HCT116 (cell line): ENCODE data around the gene IL18. TPM values are rescaled to one million over a fixed set of nuclear protein-coding genes. Genes with fewer than 3 reads are reported as not detected.

Experiments used
- ATAC-seq: fragments of 200-7000 bp; cut with Tn5 transposase; 2 replicates; pipeline ENCODE4 v1.9.1; 2020; ENCODE audit warnings: mild to moderate bottlenecking, moderate library complexity
- BruUV-seq: library from RNA; stranded (reverse); fragments of 400-500 nt; replicated peaks from 2 replicates; lab custom pipeline; 2021; lab: Mats Ljungman, UMichigan
- CTCF ChIA-PET: fragments of 300-600 bp; sonication (Branson Sonifier 250); formaldehyde crosslinking; loops from one replicate; lab custom pipeline; 2021; ENCODE audit warnings: antibody characterized with exemption; lab: Charles Lee
- POLR2A ChIA-PET: fragments of 300-600, 350-600 bp; sonication (Branson Sonifier 250); formaldehyde crosslinking; loops from one replicate; lab custom pipeline; 2021; ENCODE audit warnings: antibody characterized with exemption; lab: Charles Lee
- RAD21 ChIA-PET, 2 experiments: fragments of 300-600 bp; sonication (Branson Sonifier 250); formaldehyde crosslinking; loops; one replicate each; lab custom pipeline; 2023; ENCODE audit warnings: low total read pairs in 2 of 2; ENCODE audit not compliant: uncharacterized antibody in 2 of 2, unreplicated experiment in 2 of 2, low non-redundant PET in 1 of 2; lab: Charles Lee
- DNase-seq: peaks from one replicate; pipeline ENCODE4 v3.0.0-alpha.2; 2010; ENCODE audit warnings: low read depth, low spot score
- H2AFZ ChIP-seq: fragments of 200-600 bp; shearing (Covaris generic), sonication (generic); 2 replicates; pipeline ENCODE4 v1.6.1; 2017; ENCODE audit warnings: low read depth, mixed run types, mixed read lengths, antibody characterized with exemption, low read length; ENCODE audit not compliant: poor library complexity, severe bottlenecking
- H3K27ac ChIP-seq: 2 replicates; pipeline ENCODE4 v1.5.1; 2012; ENCODE audit warnings: low read depth, low read length
- H3K27me3 ChIP-seq: fragments of 200-600 bp; sonication (generic); 2 replicates; pipeline ENCODE4 v1.6.1; 2016; ENCODE audit warnings: mixed run types, low read length, mixed read lengths; ENCODE audit not compliant: insufficient read depth
- H3K36me3 ChIP-seq, 2 experiments: fragments of 200-500 bp in 1 of 2; fragments of 200-600 bp in 1 of 2; sonication (Bioruptor generic) in 1 of 2; sonication (generic) in 1 of 2; 2 replicates each; pipeline versions ENCODE4 v1.5.1 to v1.6.1; 2014 to 2016; ENCODE audit warnings: low read length in 2 of 2, inconsistent platforms in 1 of 2, mixed read lengths in 1 of 2, mixed run types in 1 of 2; ENCODE audit not compliant: insufficient read depth in 2 of 2, control insufficient read depth in 1 of 2
- H3K4me1 ChIP-seq, 2 experiments: fragments of 200-600 bp in 1 of 2; sonication (generic) in 1 of 2; 2 replicates each; pipeline versions ENCODE4 v1.5.1 to v1.6.1; 2012 to 2017; ENCODE audit warnings: low read length in 2 of 2, inconsistent platforms in 1 of 2, mild to moderate bottlenecking in 1 of 2, mixed read lengths in 1 of 2, mixed run types in 1 of 2, moderate library complexity in 1 of 2; ENCODE audit not compliant: insufficient read depth in 2 of 2, control insufficient read depth in 1 of 2
- H3K4me2 ChIP-seq: fragments of 200-600 bp; sonication (generic); 2 replicates; pipeline ENCODE4 v1.6.1; 2017; ENCODE audit warnings: mixed run types, low read length, mixed read lengths
- H3K4me3 ChIP-seq, 2 experiments: fragments of 200-600 bp in 1 of 2; sonication (generic) in 1 of 2; replicated peaks in 1 of 2; 2 replicates each; pipeline ENCODE4 v1.5.1; 2011 to 2016; ENCODE audit warnings: low read length in 2 of 2, control low read depth in 1 of 2, low read depth in 1 of 2, mild to moderate bottlenecking in 1 of 2, mixed read lengths in 1 of 2, mixed run types in 1 of 2
- H3K79me2 ChIP-seq: fragments of 200-600 bp; sonication (generic); 2 replicates; pipeline ENCODE4 v1.6.1; 2017; ENCODE audit warnings: mild to moderate bottlenecking, mixed run types, low read length, moderate library complexity, mixed read lengths; ENCODE audit not compliant: insufficient read depth
- H3K9ac ChIP-seq: fragments of 200-600 bp; sonication (generic); 2 replicates; pipeline ENCODE4 v1.6.1; 2016; ENCODE audit warnings: low read length, mixed read lengths
- H3K9me2 ChIP-seq: fragments of 200-600 bp; sonication (generic), shearing (Covaris generic); 2 replicates; pipeline ENCODE4 v1.6.1; 2017; ENCODE audit warnings: mixed run types, mild to moderate bottlenecking, moderate library complexity; ENCODE audit not compliant: insufficient read depth
- H3K9me3 ChIP-seq, 2 experiments: fragments of 200-500 bp in 1 of 2; fragments of 200-600 bp in 1 of 2; sonication (Bioruptor generic) in 1 of 2; sonication (generic) in 1 of 2; 2 replicates each; pipeline ENCODE4 v1.6.1; 2014 to 2017; ENCODE audit warnings: low read length in 2 of 2, mixed read lengths in 2 of 2, inconsistent platforms in 1 of 2, low read depth in 1 of 2, mild to moderate bottlenecking in 1 of 2, mixed run types in 1 of 2, moderate library complexity in 1 of 2; ENCODE audit not compliant: control insufficient read depth in 1 of 2, insufficient read depth in 1 of 2
- H4K20me1 ChIP-seq: fragments of 200-600 bp; sonication (generic), shearing (Covaris generic); 2 replicates; pipeline ENCODE4 v1.6.1; 2017; ENCODE audit warnings: mixed run types, mild to moderate bottlenecking, moderate library complexity; ENCODE audit not compliant: insufficient read depth
- ATF3 ChIP-seq: IDR thresholded peaks from 2 replicates; pipeline ENCODE4 v1.6.1; 2012
- CTCF ChIP-seq, 3 experiments: fragments of 200-600 bp in 1 of 3; sonication (generic) in 1 of 3; IDR thresholded peaks in 2 of 3; conservative IDR thresholded peaks in 1 of 3; 2 replicates each; pipeline ENCODE4 v1.5.1; 2012 to 2017; ENCODE audit warnings: low read depth in 2 of 3, low read length in 2 of 3, antibody characterized with exemption in 1 of 3, borderline replicate concordance in 1 of 3, control low read depth in 1 of 3, mild to moderate bottlenecking in 1 of 3, mixed read lengths in 1 of 3, mixed run types in 1 of 3, moderate library complexity in 1 of 3; ENCODE audit not compliant: insufficient read depth in 1 of 3
- EGR1 ChIP-seq: IDR thresholded peaks from 2 replicates; pipeline ENCODE4 v1.6.1; 2012; ENCODE audit warnings: low read depth
- ELF1 ChIP-seq: IDR thresholded peaks from 2 replicates; pipeline ENCODE4 v1.6.1; 2012; ENCODE audit warnings: low read depth, borderline replicate concordance
- EZH2 ChIP-seq: fragments of 200-600 bp; sonication (generic); IDR thresholded peaks from 2 replicates; pipeline ENCODE4 v1.6.1; 2017; ENCODE audit warnings: antibody characterized with exemption, mixed run types
- EZH2phosphoT487 ChIP-seq: fragments of 200-600 bp; IDR thresholded peaks from 2 replicates; pipeline ENCODE4 v1.6.1; 2018; ENCODE audit warnings: antibody characterized with exemption, borderline replicate concordance
- JUND ChIP-seq: IDR thresholded peaks from 2 replicates; pipeline ENCODE4 v1.6.1; 2012
- MAX ChIP-seq: IDR thresholded peaks from 2 replicates; pipeline ENCODE4 v1.6.1; 2012
- POLR2A ChIP-seq: IDR thresholded peaks from 2 replicates; pipeline ENCODE4 v1.7.0; 2011; ENCODE audit warnings: borderline replicate concordance; ENCODE audit not compliant: insufficient read depth, insufficient read length; ENCODE audit errors: extremely low read depth
- POLR2AphosphoS5 ChIP-seq: IDR thresholded peaks from 2 replicates; pipeline ENCODE4 v1.6.1; 2011; ENCODE audit warnings: mild to moderate bottlenecking, low read depth, low read length, moderate library complexity
- RAD21 ChIP-seq: IDR thresholded peaks from 2 replicates; pipeline ENCODE4 v1.6.1; 2012; ENCODE audit warnings: low read depth, mild to moderate bottlenecking
- REST ChIP-seq: IDR thresholded peaks from 2 replicates; pipeline ENCODE4 v1.6.1; 2012; ENCODE audit warnings: low read depth
- SIN3A ChIP-seq: IDR thresholded peaks from 2 replicates; pipeline ENCODE4 v1.6.1; 2012; ENCODE audit warnings: low read depth
- SRF ChIP-seq: IDR thresholded peaks from 2 replicates; pipeline ENCODE4 v1.6.1; 2012; ENCODE audit warnings: low read depth
- TCF7L2 ChIP-seq: IDR thresholded peaks from 2 replicates; pipeline ENCODE4 v1.7.0; 2011; ENCODE audit warnings: borderline replicate concordance, inconsistent platforms; ENCODE audit not compliant: insufficient read depth, insufficient read length; ENCODE audit errors: extremely low read depth
- YY1 ChIP-seq: IDR thresholded peaks from 2 replicates; pipeline ENCODE4 v1.6.1; 2011; ENCODE audit warnings: low read length, low read depth, moderate library complexity, mild to moderate bottlenecking; ENCODE audit not compliant: insufficient replicate concordance; ENCODE audit errors: extremely low read depth
- ZBTB33 ChIP-seq: IDR thresholded peaks from 2 replicates; pipeline ENCODE4 v1.6.1; 2011; ENCODE audit warnings: mild to moderate bottlenecking, low read length, moderate library complexity; ENCODE audit not compliant: insufficient replicate concordance; ENCODE audit errors: extremely low read depth
- ZFX ChIP-seq: fragments of 450-650 bp; IDR thresholded peaks from 2 replicates; pipeline ENCODE4 v1.6.1; 2017
- ZNF274 ChIP-seq: fragments of 200-500 bp; sonication (Bioruptor generic); IDR thresholded peaks from 2 replicates; pipeline ENCODE4 v1.6.1; 2014; ENCODE audit warnings: mild to moderate bottlenecking, low read depth, low read length, inconsistent platforms
- intact Hi-C: fragments of 100-400 bp; cut with micrococcal nuclease; formaldehyde crosslinking; loops from 2 replicates; pipeline ENCODE4 v1.10.0; 2022
- total RNA-seq: library from RNA; stranded (reverse); gene quantifications from one replicate; pipeline ENCODE4 v1.2.1, GENCODE V29; 2021; ENCODE audit not compliant: unreplicated experiment

The IL18 gene
- total RNA-seq, 1 experiment from 2014 or later, result 112 TPM

GRCh38 chr11:112097734-112098528, 66.0 kb downstream of the IL18 start:
- Histone ChIP-seq H4K20me1 (no peaks in the 10 kb centered on the region; the same call in 1 of the 2 replicates), H3K9ac (no peak overlapping the region), H3K27me3 (no peaks in the 10 kb centered on the region), H3K4me2 (no peak overlapping the region), H3K4me1 (no peaks in the 10 kb centered on the region), H2AFZ (no peak overlapping the region), H3K9me3 (no peaks in the 10 kb centered on the region), H3K79me2 (peaks cover 9% of the 10 kb centered on the region; the same call in 1 of the 2 replicates), H3K4me3 (no peak overlapping the region), H3K36me3 (peaks cover 9 to 12% of the 10 kb centered on the region in 2 experiments), H3K9me2 (no peaks in the 10 kb centered on the region), H3K27ac (no peak overlapping the region)
- DNase-seq, result no peak
- ChIA-PET RAD21 (no interaction called here), CTCF (interaction anchor here (1.1 kb wide), 1 partner anchor 16 kb away, joined by 6 read pairs; no protein-coding TSS in a partner anchor), POLR2A (no interaction called here)
- no TSS peak for BruUV-seq
- intact Hi-C loops, result no loop called here
- no peak for ATAC-seq
- no peak for TF ChIP-seq ZBTB33
- no peak for TF ChIP-seq ELF1
- TF ChIP-seq REST, result no peak
- TF ChIP-seq POLR2AphosphoS5, result no peak
- no peak for TF ChIP-seq EZH2
- TF ChIP-seq CTCF (IDR thresholded peaks at IDR 0.05 in 2 of 3, conservative IDR thresholded peaks at IDR 0.05 in 1 of 3; ENCODE audit: borderline replicate concordance in 1 of 3, insufficient read depth in 1 of 3, low read depth in 2 of 3, low read length in 2 of 3), result no peak
- TF ChIP-seq ZNF274, result no peak
- TF ChIP-seq RAD21, result no peak
- TF ChIP-seq SRF, result no peak
- TF ChIP-seq TCF7L2, result no peak
- TF ChIP-seq JUND, result no peak
- no peak for TF ChIP-seq EZH2phosphoT487
- no peak for TF ChIP-seq ZFX
- TF ChIP-seq EGR1, result no peak
- no peak for TF ChIP-seq MAX
- no peak for TF ChIP-seq YY1
- no peak for TF ChIP-seq ATF3
- no peak for TF ChIP-seq SIN3A
- TF ChIP-seq POLR2A, result no peak
